MCF 10A (cell line): Measurements from ENCODE around the gene KIDINS220. TPM values are rescaled to one million over a fixed set of nuclear protein-coding genes. Genes with fewer than 3 reads are reported as not detected.

Source experiments
- BruUV-seq: library from RNA; stranded (reverse); fragments of 400-500 nt; replicated peaks from 2 replicates; lab custom pipeline; 2021; lab: Mats Ljungman, UMichigan
- CTCF ChIA-PET: fragments of 300-600 bp; sonication (Branson Sonifier 250); formaldehyde crosslinking; extraction: SDS; loops from one replicate; lab custom pipeline; 2021; ENCODE audit warnings: antibody characterized with exemption, inconsistent platforms; lab: Yijun Ruan, JAX
- POLR2A ChIA-PET: fragments of 300-600, 350-650 bp; sonication (Branson Sonifier 250); formaldehyde crosslinking; extraction: SDS; loops from one replicate; lab custom pipeline; 2020; ENCODE audit warnings: antibody characterized with exemption, inconsistent platforms; lab: Yijun Ruan, JAX
- DNase-seq: peaks from one replicate; pipeline ENCODE4 v3.0.0-alpha.2; 2018; ENCODE audit not compliant: unreplicated experiment
- H3K27ac Mint-ChIP-seq: one replicate; pipeline ENCODE4 v1.8.0; 2022; ENCODE audit warnings: mild to moderate bottlenecking, low read depth, mixed read lengths; ENCODE audit not compliant: unreplicated experiment
- H3K27me3 Mint-ChIP-seq: one replicate; pipeline ENCODE4 v1.8.0; 2022; ENCODE audit warnings: mixed read lengths; ENCODE audit not compliant: insufficient read depth, unreplicated experiment
- H3K36me3 Mint-ChIP-seq: one replicate; pipeline ENCODE4 v1.8.0; 2022; ENCODE audit warnings: mild to moderate bottlenecking, moderate library complexity, mixed read lengths; ENCODE audit not compliant: insufficient read depth, unreplicated experiment
- H3K4me1 Mint-ChIP-seq: one replicate; pipeline ENCODE4 v1.8.0; 2022; ENCODE audit warnings: mixed read lengths; ENCODE audit not compliant: insufficient read depth, unreplicated experiment
- H3K4me3 Mint-ChIP-seq: one replicate; pipeline ENCODE4 v1.8.0; 2022; ENCODE audit warnings: mild to moderate bottlenecking, moderate library complexity, mixed read lengths; ENCODE audit not compliant: unreplicated experiment
- H3K9me3 Mint-ChIP-seq: one replicate; pipeline ENCODE4 v1.8.0; 2022; ENCODE audit warnings: mixed read lengths; ENCODE audit not compliant: unreplicated experiment
- CTCF ChIP-seq: fragments of 200-600 bp; IDR thresholded peaks from one replicate; pipeline ENCODE4 v1.8.0; 2022; ENCODE audit warnings: antibody characterized with exemption, mild to moderate bottlenecking; ENCODE audit not compliant: unreplicated experiment
- intact Hi-C: fragments of 100-400 bp; cut with micrococcal nuclease; formaldehyde crosslinking; loops from 2 replicates; pipeline ENCODE4 v1.14.1; 2022
- total RNA-seq: library from RNA; stranded (reverse); gene quantifications from 2 replicates; pipeline ENCODE4 v1.2.3, GENCODE V29; 2022

Gene KIDINS220
- total RNA-seq, 1 experiment from 2014 or later = 41.8 TPM

GRCh38 chr2:8817221-8817620 is 20.2 kb downstream of the KIDINS220 start:
- Mint-ChIP-seq H3K4me1 (peaks cover 17% of the 10 kb centered on the region), H3K36me3 (peaks cover 33% of the 10 kb centered on the region), H3K27ac (no peak overlapping the region), H3K9me3 (no peaks in the 10 kb centered on the region), H3K4me3 (no peak overlapping the region), H3K27me3 (no peaks in the 10 kb centered on the region)
- no peak for DNase-seq
- ChIA-PET CTCF (no interaction called here), POLR2A (interaction anchor here (0.6 to 1.3 kb wide), 3 partner anchors 9 to 150 kb away, joined by 3 to 4 read pairs (median 3); no protein-coding TSS in a partner anchor)
- no peak for TF ChIP-seq CTCF
- intact Hi-C loops = no loop called here
- BruUV-seq = no TSS peak

GRCh38 chr2:8806885-8807704 is 30.3 kb downstream of the KIDINS220 start:
- intact Hi-C loops = no loop called here
- POLR2A ChIA-PET = interaction anchor here (0.7 to 1.0 kb wide), 2 partner anchors 10 to 226 kb away, joined by 4 read pairs; no protein-coding TSS in a partner anchor
- CTCF ChIA-PET = interaction anchor here (0.7 kb wide), 1 partner anchor 173 kb away, joined by 3 read pairs; no protein-coding TSS in a partner anchor
- DNase-seq = no peak
- Mint-ChIP-seq H3K27me3 (no peaks in the 10 kb centered on the region), H3K4me3 (no peak overlapping the region), H3K36me3 (peaks cover 56% of the 10 kb centered on the region), H3K27ac (no peak overlapping the region), H3K9me3 (no peaks in the 10 kb centered on the region), H3K4me1 (peaks cover 7% of the 10 kb centered on the region)
- no TSS peak for BruUV-seq
- TF ChIP-seq CTCF = no peak

- no peak overlapping the region for H3K27ac Mint-ChIP-seq
- peaks cover 53% of the 10 kb centered on the region for H3K36me3 Mint-ChIP-seq
- BruUV-seq = no TSS peak
- no peaks in the 10 kb centered on the region for H3K27me3 Mint-ChIP-seq
- TF ChIP-seq CTCF = no peak
- peaks cover 7% of the 10 kb centered on the region for H3K4me1 Mint-ChIP-seq
- intact Hi-C loops = loop anchor here (2.0 kb wide), 1 partner anchor 31 kb away; the partner anchor contains the start of gene KIDINS220
- H3K9me3 Mint-ChIP-seq = no peaks in the 10 kb centered on the region
- DNase-seq = no peak
- H3K4me3 Mint-ChIP-seq = no peak overlapping the region
- CTCF ChIA-PET = interaction anchor here (0.6 kb wide), 1 partner anchor 1378 kb away, joined by 3 read pairs; no protein-coding TSS in a partner anchor
- POLR2A ChIA-PET = interaction anchor here (1.0 to 3.6 kb wide), 2 partner anchors 12 to 16 kb away, joined by 4 to 26 read pairs; no protein-coding TSS in a partner anchor
These were observed 31.9 kb downstream of the KIDINS220 start for GRCh38 chr2:8805278-8806210.
